ENCODE measurements around the gene NAT10.

The NAT10 gene

DNA sequence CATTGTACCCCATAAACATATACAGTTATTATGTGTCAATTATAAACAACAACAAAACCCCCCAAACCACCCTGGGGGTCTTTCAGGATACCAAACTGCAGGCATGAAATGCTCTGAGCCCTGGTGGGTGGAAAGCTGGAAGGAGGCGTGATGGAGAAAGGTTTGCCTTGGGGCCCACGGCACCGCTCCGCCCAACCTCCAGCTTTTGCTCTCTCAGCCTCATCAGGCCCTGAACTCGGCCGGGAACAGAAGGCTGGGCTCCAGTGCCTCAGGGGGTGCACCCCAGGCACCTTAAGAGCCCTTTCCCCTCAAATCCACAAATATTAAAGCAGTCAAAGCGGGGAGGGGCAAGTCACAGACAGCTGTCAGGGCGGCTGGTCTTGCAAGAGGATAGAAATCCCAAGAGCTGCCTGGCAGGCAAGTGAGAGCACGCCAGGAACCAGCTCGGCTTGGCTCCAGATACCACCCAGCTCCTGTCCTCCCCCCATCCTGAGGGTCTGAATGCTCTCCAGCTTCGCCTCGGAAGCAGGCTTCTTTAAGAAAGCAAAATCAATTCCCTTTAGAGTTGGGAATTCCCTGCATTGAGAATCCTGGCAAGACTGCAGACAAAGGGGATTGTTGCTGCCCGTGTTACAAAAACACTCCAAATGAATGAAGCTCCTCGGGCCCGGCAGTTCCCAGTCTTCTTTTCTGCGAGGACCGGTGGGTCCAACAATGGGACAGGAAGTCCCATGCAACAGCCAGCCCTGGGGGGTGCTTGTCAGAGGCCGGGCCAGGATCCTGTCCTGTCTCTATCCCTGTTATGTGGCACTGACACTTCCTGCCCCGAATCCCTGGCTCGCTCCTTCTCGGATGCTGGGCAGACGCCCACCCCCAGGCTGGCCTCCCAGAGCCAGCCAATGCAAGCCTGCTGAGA lies 80.8 kb downstream of the NAT10 start:
- H3K36me3 ChIP-seq (ENCODE audit: insufficient read depth, low read length), result no peaks in the 10 kb centered on the region
- no peak overlapping the region for H3K4me3 ChIP-seq (ENCODE audit: low read depth, low read length, poor library complexity, severe bottlenecking)
- no peaks in the 10 kb centered on the region for H3K4me1 ChIP-seq (ENCODE audit: insufficient read depth, low read length, severe bottlenecking)

DNA sequence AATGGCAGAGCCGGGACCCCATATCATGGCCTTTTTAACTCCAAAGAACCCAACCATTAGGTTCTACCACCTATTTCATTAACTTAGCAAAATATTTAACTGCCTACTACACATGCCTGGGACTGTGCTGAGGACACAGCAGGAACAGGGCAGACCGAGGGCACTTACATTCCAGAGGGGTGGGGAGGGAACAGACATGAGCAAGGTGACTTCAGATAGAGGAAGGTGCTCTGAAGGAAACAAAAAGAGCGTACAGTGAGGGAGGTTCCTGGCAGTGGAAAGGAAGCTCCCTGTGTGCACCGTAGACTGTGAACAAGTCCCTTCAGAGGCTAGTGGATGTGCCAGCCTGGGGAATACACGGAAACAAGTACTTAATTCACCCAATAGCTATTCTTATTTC lies 82.8 kb downstream of the NAT10 start:
- Histone ChIP-seq H3K9me3 (ENCODE audit: low read length) (no peaks in the 10 kb centered on the region), H2AFZ (ENCODE audit: low read length) (no peak overlapping the region), H4K20me1 (ENCODE audit: insufficient read depth, low read length) (no peaks in the 10 kb centered on the region), H3K27ac (ENCODE audit: low read depth, low read length, poor library complexity, severe bottlenecking) (no peak overlapping the region), H3K9ac (ENCODE audit: low read length) (no peak overlapping the region), H3K9me2 (ENCODE audit: low read depth, low read length) (no peaks in the 10 kb centered on the region), H3K79me2 (ENCODE audit: insufficient read depth, low read length) (no peaks in the 10 kb centered on the region), H3K27me3 (ENCODE audit: insufficient read depth, low read length) (no peaks in the 10 kb centered on the region), H3K4me2 (ENCODE audit: low read length) (no peak overlapping the region), H3K4me3 (ENCODE audit: low read depth, low read length, poor library complexity, severe bottlenecking) (no peak overlapping the region), H3F3A (ENCODE audit: insufficient read depth, low read length) (no peaks in the 10 kb centered on the region), H3K36me3 (ENCODE audit: insufficient read depth, low read length) (no peaks in the 10 kb centered on the region), H3K4me1 (ENCODE audit: insufficient read depth, low read length, severe bottlenecking) (no peaks in the 10 kb centered on the region)
- TF ChIP-seq, protein P1, sequence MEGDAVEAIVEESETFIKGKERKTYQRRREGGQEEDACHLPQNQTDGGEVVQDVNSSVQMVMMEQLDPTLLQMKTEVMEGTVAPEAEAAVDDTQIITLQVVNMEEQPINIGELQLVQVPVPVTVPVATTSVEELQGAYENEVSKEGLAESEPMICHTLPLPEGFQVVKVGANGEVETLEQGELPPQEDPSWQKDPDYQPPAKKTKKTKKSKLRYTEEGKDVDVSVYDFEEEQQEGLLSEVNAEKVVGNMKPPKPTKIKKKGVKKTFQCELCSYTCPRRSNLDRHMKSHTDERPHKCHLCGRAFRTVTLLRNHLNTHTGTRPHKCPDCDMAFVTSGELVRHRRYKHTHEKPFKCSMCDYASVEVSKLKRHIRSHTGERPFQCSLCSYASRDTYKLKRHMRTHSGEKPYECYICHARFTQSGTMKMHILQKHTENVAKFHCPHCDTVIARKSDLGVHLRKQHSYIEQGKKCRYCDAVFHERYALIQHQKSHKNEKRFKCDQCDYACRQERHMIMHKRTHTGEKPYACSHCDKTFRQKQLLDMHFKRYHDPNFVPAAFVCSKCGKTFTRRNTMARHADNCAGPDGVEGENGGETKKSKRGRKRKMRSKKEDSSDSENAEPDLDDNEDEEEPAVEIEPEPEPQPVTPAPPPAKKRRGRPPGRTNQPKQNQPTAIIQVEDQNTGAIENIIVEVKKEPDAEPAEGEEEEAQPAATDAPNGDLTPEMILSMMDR (IDR thresholded peaks at IDR 0.05; ENCODE audit: low read length), result no peak
- TF ChIP-seq EZH2 (IDR thresholded peaks at IDR 0.05; ENCODE audit: borderline replicate concordance, low read length), result no peak

More for the DNA sequence above, 80.8 kb downstream of the NAT10 start:
- no peaks in the 10 kb centered on the region for H4K20me1 ChIP-seq (ENCODE audit: insufficient read depth, low read length)
- no peaks in the 10 kb centered on the region for H3K9me2 ChIP-seq (ENCODE audit: low read depth, low read length)
- H3F3A ChIP-seq (ENCODE audit: insufficient read depth, low read length), result no peaks in the 10 kb centered on the region
- no peak overlapping the region for H2AFZ ChIP-seq (ENCODE audit: low read length)
- no peak overlapping the region for H3K27ac ChIP-seq (ENCODE audit: low read depth, low read length, poor library complexity, severe bottlenecking)
- H3K4me2 ChIP-seq (ENCODE audit: low read length), result no peak overlapping the region
- H3K9me3 ChIP-seq (ENCODE audit: low read length), result no peaks in the 10 kb centered on the region
- no peak overlapping the region for H3K9ac ChIP-seq (ENCODE audit: low read length)
- TF ChIP-seq, protein P1 (IDR thresholded peaks at IDR 0.05; ENCODE audit: low read length), result no peak
- no peak for TF ChIP-seq EZH2 (IDR thresholded peaks at IDR 0.05; ENCODE audit: borderline replicate concordance, low read length)
- no peaks in the 10 kb centered on the region for H3K79me2 ChIP-seq (ENCODE audit: insufficient read depth, low read length)
- no peaks in the 10 kb centered on the region for H3K27me3 ChIP-seq (ENCODE audit: insufficient read depth, low read length)

DNA sequence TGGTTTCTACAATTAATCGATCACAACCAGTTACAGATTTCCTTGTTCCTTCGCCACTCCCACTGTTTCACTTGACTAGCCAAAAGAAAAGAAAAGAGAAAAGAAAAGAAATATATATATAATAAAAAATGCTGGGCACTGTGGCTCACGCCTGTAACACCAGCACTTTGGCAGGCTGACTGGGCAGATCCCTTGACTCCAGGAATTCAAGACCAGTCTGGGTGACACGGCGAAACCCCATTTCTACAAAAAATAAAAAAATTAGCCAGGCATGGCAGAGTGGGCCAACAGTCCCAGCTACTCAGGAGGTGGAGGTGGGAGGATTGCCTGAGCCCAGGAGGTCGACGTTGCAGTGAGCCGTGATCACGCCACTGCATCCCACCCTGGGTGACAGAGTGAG lies 83.8 kb downstream of the NAT10 start:
- no peaks in the 10 kb centered on the region for H3K36me3 ChIP-seq (ENCODE audit: insufficient read depth, low read length)
- no peak for TF ChIP-seq EZH2 (IDR thresholded peaks at IDR 0.05; ENCODE audit: borderline replicate concordance, low read length)
- TF ChIP-seq, protein P1 (IDR thresholded peaks at IDR 0.05; ENCODE audit: low read length), result no peak
- no peak overlapping the region for H2AFZ ChIP-seq (ENCODE audit: low read length)
- no peaks in the 10 kb centered on the region for H3K4me1 ChIP-seq (ENCODE audit: insufficient read depth, low read length, severe bottlenecking)
- no peak overlapping the region for H3K4me3 ChIP-seq (ENCODE audit: low read depth, low read length, poor library complexity, severe bottlenecking)
- no peaks in the 10 kb centered on the region for H3K79me2 ChIP-seq (ENCODE audit: insufficient read depth, low read length)
- H3K27me3 ChIP-seq (ENCODE audit: insufficient read depth, low read length), result no peaks in the 10 kb centered on the region
- no peaks in the 10 kb centered on the region for H3K9me2 ChIP-seq (ENCODE audit: low read depth, low read length)
- no peaks in the 10 kb centered on the region for H3K9me3 ChIP-seq (ENCODE audit: low read length)
- no peak overlapping the region for H3K4me2 ChIP-seq (ENCODE audit: low read length)
- no peak overlapping the region for H3K27ac ChIP-seq (ENCODE audit: low read depth, low read length, poor library complexity, severe bottlenecking)
- H3K9ac ChIP-seq (ENCODE audit: low read length), result no peak overlapping the region
- no peaks in the 10 kb centered on the region for H3F3A ChIP-seq (ENCODE audit: insufficient read depth, low read length)
- H4K20me1 ChIP-seq (ENCODE audit: insufficient read depth, low read length), result no peaks in the 10 kb centered on the region
